PC-3 (cell line): ENCODE measurements around the gene AMMECR1.

ENCODE experiments used
- CTCF ChIP-seq: fragments of 300-600 bp; sonication (generic); conservative IDR thresholded peaks from 2 replicates; pipeline ENCODE4 v1.5.1; 2017; ENCODE audit warnings: antibody characterized with exemption, low read depth, mild to moderate bottlenecking, low read length
- EZH2 ChIP-seq: fragments of 300-600 bp; sonication (generic); IDR thresholded peaks from one replicate; pipeline ENCODE4 v1.6.1; 2017; ENCODE audit warnings: antibody characterized with exemption, mild to moderate bottlenecking, low read length; ENCODE audit not compliant: unreplicated experiment
- EZH2phosphoT487 ChIP-seq: fragments of 300-600 bp; sonication (generic); IDR thresholded peaks from 2 replicates; pipeline ENCODE4 v1.6.1; 2018; ENCODE audit warnings: mild to moderate bottlenecking, antibody characterized with exemption, low read length, borderline replicate concordance

- TF ChIP-seq CTCF: no peak
- no peak for TF ChIP-seq EZH2
- TF ChIP-seq EZH2phosphoT487: no peak
These were observed 731 bp upstream of the AMMECR1 start for GRCh38 chrX:110318664-110318968.
